GM12878 (cell line): Measurements from ENCODE around the gene SRRD. TPM values are rescaled to one million over a fixed set of nuclear protein-coding genes. Genes with fewer than 3 reads are reported as not detected.
A peak's percentile ranks its signal among the peaks of the same experiment; 100 is the strongest.

Experiments
- CBFB ChIP-seq: IDR thresholded peaks from 2 replicates; pipeline ENCODE4 v1.6.1; 2016; ENCODE audit warnings: antibody characterized with exemption, low read depth
- CBX5 ChIP-seq: sonication (generic); IDR thresholded peaks from 2 replicates; pipeline ENCODE4 v1.6.1; 2016; ENCODE audit warnings: low read depth, moderate library complexity, mild to moderate bottlenecking, inconsistent platforms
- CREB1 ChIP-seq: IDR thresholded peaks from 2 replicates; pipeline ENCODE4 v1.6.1; 2012; ENCODE audit warnings: low read depth, mild to moderate bottlenecking, inconsistent platforms
- E2F4 ChIP-seq: IDR thresholded peaks from 2 replicates; pipeline ENCODE4 v1.6.1; 2012; ENCODE audit warnings: low read depth, low read length, improper control_type of control experiment
- ETV6 ChIP-seq, 2 experiments: fragments of 450-650 bp in 1 of 2; IDR thresholded peaks in 1 of 2; conservative IDR thresholded peaks in 1 of 2; 2 replicates each; pipeline ENCODE4 v1.6.1; 2014; ENCODE audit warnings: antibody characterized with exemption in 1 of 2, borderline replicate concordance in 1 of 2, low read depth in 1 of 2, mild to moderate bottlenecking in 1 of 2, moderate library complexity in 1 of 2
- FOXK2 ChIP-seq: fragments of 450-650 bp; IDR thresholded peaks from 2 replicates; pipeline ENCODE4 v1.6.1; 2017; ENCODE audit warnings: mild to moderate bottlenecking, moderate library complexity
- FOXM1 ChIP-seq: IDR thresholded peaks from 2 replicates; pipeline ENCODE4 v1.6.1; 2012; ENCODE audit warnings: low read depth, mild to moderate bottlenecking, inconsistent platforms, low read length, moderate library complexity
- IRF3 ChIP-seq: fragments of 450-650 bp; IDR thresholded peaks from 2 replicates; pipeline ENCODE4 v1.6.1; 2014; ENCODE audit warnings: mild to moderate bottlenecking
- KAT2A ChIP-seq: conservative IDR thresholded peaks from 2 replicates; pipeline ENCODE4 v1.6.1; 2011; ENCODE audit warnings: low read depth, low read length; ENCODE audit not compliant: control insufficient read depth
- NFYA ChIP-seq: IDR thresholded peaks from 2 replicates; pipeline ENCODE4 v1.6.1; 2011; ENCODE audit warnings: low read depth, mild to moderate bottlenecking, low read length, improper control_type of control experiment, borderline replicate concordance
- NKRF ChIP-seq: fragments of 450-650 bp; conservative IDR thresholded peaks from 2 replicates; pipeline ENCODE4 v1.6.1; 2017; ENCODE audit warnings: mild to moderate bottlenecking, moderate library complexity
- NR2C2 ChIP-seq: IDR thresholded peaks from 2 replicates; pipeline ENCODE4 v1.6.1; 2011; ENCODE audit warnings: borderline replicate concordance, low read depth; ENCODE audit not compliant: control insufficient read depth, insufficient read length
- POU2F2 ChIP-seq: IDR thresholded peaks from 3 replicates; pipeline ENCODE4 v1.6.1; 2011; ENCODE audit warnings: low read depth, mild to moderate bottlenecking, low read length, borderline replicate concordance
- RBBP5 ChIP-seq: fragments of 200-600 bp; sonication (generic); conservative IDR thresholded peaks from 2 replicates; pipeline ENCODE4 v1.6.1; 2016
- SKIL ChIP-seq: fragments of 450-650 bp; IDR thresholded peaks from 2 replicates; pipeline ENCODE4 v1.6.1; 2017; ENCODE audit warnings: mild to moderate bottlenecking, low read depth, inconsistent platforms; ENCODE audit not compliant: poor library complexity, severe bottlenecking
- SPI1 ChIP-seq: IDR thresholded peaks from 2 replicates; pipeline ENCODE4 v1.6.1; 2011; ENCODE audit warnings: low read depth, mild to moderate bottlenecking, low read length, moderate library complexity, borderline replicate concordance; ENCODE audit not compliant: insufficient read depth
- TARDBP ChIP-seq: IDR thresholded peaks from 2 replicates; pipeline ENCODE4 v1.6.1; 2016; ENCODE audit warnings: borderline replicate concordance
- TBL1XR1 ChIP-seq: IDR thresholded peaks from 2 replicates; pipeline ENCODE4 v1.6.1; 2012; ENCODE audit warnings: low read depth, low read length, improper control_type of control experiment
- WRNIP1 ChIP-seq: IDR thresholded peaks from 2 replicates; pipeline ENCODE4 v1.6.1; 2011; ENCODE audit warnings: low read depth, low read length, improper control_type of control experiment, borderline replicate concordance
- ZBTB33 ChIP-seq: fragments of 450-650 bp; IDR thresholded peaks from 2 replicates; pipeline ENCODE4 v1.6.1; 2017; ENCODE audit warnings: mild to moderate bottlenecking
- ZNF384 ChIP-seq: IDR thresholded peaks from 2 replicates; pipeline ENCODE4 v1.6.1; 2012; ENCODE audit warnings: low read depth, mild to moderate bottlenecking, low read length, improper control_type of control experiment, borderline replicate concordance
- polyA plus RNA-seq, 11 experiments: library from polyadenylated mRNA; depleted of rRNA in 4 of 11; unstranded in 6 of 11; stranded (reverse) in 5 of 11; fragments of >200 nt; fragmentation: Nextera tagmentation in 4 of 11; fragmentation: Illumina TruSeq in 1 of 11; extraction: Ambion mirVana in 4 of 11; extraction: Trizol in 1 of 11; gene quantifications; 1 replicate in 1 of 11; 2 replicates in 10 of 11; pipeline versions ENCODE4 v1.2.1 to v1.2.3, GENCODE V29; 2011 to 2016; ENCODE audit warnings: inconsistent platforms in 2 of 11, missing spikeins in 2 of 11, low read depth in 1 of 11
- total RNA-seq, 4 experiments: library from RNA; depleted of rRNA in 3 of 4; stranded (reverse); fragments of >200 nt in 3 of 4; fragmentation: Illumina TruSeq in 1 of 4; extraction: Trizol in 1 of 4; gene quantifications; 2 replicates each; pipeline versions ENCODE4 v1.2.1 to v1.2.3, GENCODE V29; 2013 to 2021

Gene SRRD
- total and polyA plus RNA-seq, 10 of the 15 experiments (the other 5 are each of a cell fraction or from before 2014, with no cell fraction given), result 4.1 to 50.6 (median 27.5) TPM

GRCh38 chr22:26512149-26512793 lies 28.6 kb downstream of the SRRD start, which contains the start of gene TFIP11 (continued):
- no peak for TF ChIP-seq SKIL
- TF ChIP-seq CBX5, result no peak
- TF ChIP-seq CBFB, result peak; percentile 83
- TF ChIP-seq RBBP5, result no peak
- TF ChIP-seq POU2F2, result peak; percentile 50; the same call in 1 of the 3 replicates
- TF ChIP-seq WRNIP1, result no peak
- no peak for TF ChIP-seq E2F4
- TF ChIP-seq FOXK2, result peak; percentile 64; the same call in 1 of the 2 replicates
- peak; percentile 98 for TF ChIP-seq CREB1
- TF ChIP-seq SPI1, result no peak
- no peak; the same call in 1 of the 2 replicates for TF ChIP-seq TARDBP
- TF ChIP-seq TBL1XR1, result peak; percentile 50; the same call in 1 of the 2 replicates
- no peak for TF ChIP-seq ZNF384
- no peak for TF ChIP-seq NFYA
- peak; percentile 97 for TF ChIP-seq NKRF
- TF ChIP-seq NR2C2, result no peak
- no peak for TF ChIP-seq KAT2A
- no peak for TF ChIP-seq ZBTB33
- no peak for TF ChIP-seq ETV6 (conservative IDR thresholded peaks at IDR 0.05 in 1 of 2, IDR thresholded peaks at IDR 0.05 in 1 of 2; ENCODE audit: borderline replicate concordance in 1 of 2, low read depth in 1 of 2)
- no peak for TF ChIP-seq IRF3
- TF ChIP-seq FOXM1, result no peak
